PFSK-1 (cell line): ENCODE data around the gene VCL.

Experiments
- FOXP2 ChIP-seq: optimal IDR thresholded peaks from 2 replicates; pipeline ENCODE3; 2011; ENCODE audit warnings: borderline replicate concordance, control low read depth, inconsistent platforms; ENCODE audit not compliant: insufficient read depth; ENCODE audit errors: extremely low read length, extremely low read depth
- POLR2AphosphoS5 ChIP-seq: IDR thresholded peaks from 2 replicates; pipeline ENCODE4 v1.6.1; 2012; ENCODE audit warnings: low read depth, mild to moderate bottlenecking, control low read depth, low read length, moderate library complexity
- SIN3A ChIP-seq: IDR thresholded peaks from 2 replicates; pipeline ENCODE4 v1.6.1; 2012; ENCODE audit warnings: mild to moderate bottlenecking, low read length, moderate library complexity, borderline replicate concordance; ENCODE audit not compliant: insufficient read depth
- TAF1 ChIP-seq: IDR thresholded peaks from 2 replicates; pipeline ENCODE4 v1.6.1; 2012; ENCODE audit warnings: low read length, control low read depth, borderline replicate concordance; ENCODE audit not compliant: insufficient read depth
- TF ChIP-seq, protein P1 (sequence below), 2 experiments: IDR thresholded peaks; 2 replicates each; pipeline versions ENCODE4 v1.6.1 to v1.8.0; 2011 to 2012; ENCODE audit warnings: low read depth in 2 of 2, low read length in 2 of 2, control low read depth in 1 of 2, inconsistent platforms in 1 of 2, mild to moderate bottlenecking in 1 of 2, moderate library complexity in 1 of 2; ENCODE audit not compliant: insufficient read depth in 1 of 2

DNA sequence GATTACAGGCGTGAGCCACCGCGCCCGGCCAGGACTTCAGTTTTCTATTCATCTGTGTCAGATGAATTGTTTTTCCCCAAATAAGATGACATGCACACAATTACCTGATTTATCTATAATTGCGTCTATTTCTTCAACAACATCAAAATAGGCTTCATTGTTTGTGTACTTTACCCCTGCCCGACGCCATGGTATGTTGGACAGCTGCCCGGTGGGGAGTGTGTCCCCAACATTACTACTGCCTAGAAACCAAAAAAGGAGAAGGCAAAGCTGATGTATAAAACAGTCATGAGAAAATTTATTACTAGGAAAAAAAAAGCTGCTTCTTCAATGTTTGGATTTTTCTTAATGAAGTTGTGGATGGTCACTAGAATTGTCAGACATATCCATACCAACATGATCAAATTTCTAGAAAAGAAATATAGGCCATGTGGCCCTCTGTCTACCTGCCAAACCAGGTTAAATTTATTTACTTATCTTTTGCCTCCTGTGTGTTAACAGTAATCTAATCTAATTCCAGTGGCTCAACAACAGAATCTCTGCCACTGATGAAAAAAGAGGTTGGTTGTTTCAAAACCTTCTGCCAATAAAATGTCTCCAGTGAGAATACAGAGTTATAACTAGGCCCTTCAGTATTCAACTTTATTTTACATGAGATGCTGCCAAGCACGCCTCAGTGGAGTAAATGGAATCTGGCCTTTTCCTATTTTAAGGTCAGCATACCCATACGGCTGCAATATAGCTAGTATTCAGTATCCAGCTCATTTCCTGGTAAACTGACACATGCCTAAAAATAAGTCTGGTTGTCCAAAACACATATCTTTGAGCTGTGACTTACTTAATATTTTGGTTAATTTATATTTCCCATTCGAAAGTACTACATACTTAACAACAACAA, 136.3 kb downstream of the VCL start:
- TF ChIP-seq POLR2AphosphoS5 (no peak), SIN3A (no peak), TAF1 (no peak), FOXP2 (no peak)
- TF ChIP-seq, protein P1, sequence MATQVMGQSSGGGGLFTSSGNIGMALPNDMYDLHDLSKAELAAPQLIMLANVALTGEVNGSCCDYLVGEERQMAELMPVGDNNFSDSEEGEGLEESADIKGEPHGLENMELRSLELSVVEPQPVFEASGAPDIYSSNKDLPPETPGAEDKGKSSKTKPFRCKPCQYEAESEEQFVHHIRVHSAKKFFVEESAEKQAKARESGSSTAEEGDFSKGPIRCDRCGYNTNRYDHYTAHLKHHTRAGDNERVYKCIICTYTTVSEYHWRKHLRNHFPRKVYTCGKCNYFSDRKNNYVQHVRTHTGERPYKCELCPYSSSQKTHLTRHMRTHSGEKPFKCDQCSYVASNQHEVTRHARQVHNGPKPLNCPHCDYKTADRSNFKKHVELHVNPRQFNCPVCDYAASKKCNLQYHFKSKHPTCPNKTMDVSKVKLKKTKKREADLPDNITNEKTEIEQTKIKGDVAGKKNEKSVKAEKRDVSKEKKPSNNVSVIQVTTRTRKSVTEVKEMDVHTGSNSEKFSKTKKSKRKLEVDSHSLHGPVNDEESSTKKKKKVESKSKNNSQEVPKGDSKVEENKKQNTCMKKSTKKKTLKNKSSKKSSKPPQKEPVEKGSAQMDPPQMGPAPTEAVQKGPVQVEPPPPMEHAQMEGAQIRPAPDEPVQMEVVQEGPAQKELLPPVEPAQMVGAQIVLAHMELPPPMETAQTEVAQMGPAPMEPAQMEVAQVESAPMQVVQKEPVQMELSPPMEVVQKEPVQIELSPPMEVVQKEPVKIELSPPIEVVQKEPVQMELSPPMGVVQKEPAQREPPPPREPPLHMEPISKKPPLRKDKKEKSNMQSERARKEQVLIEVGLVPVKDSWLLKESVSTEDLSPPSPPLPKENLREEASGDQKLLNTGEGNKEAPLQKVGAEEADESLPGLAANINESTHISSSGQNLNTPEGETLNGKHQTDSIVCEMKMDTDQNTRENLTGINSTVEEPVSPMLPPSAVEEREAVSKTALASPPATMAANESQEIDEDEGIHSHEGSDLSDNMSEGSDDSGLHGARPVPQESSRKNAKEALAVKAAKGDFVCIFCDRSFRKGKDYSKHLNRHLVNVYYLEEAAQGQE (IDR thresholded peaks at IDR 0.05; ENCODE audit: insufficient read depth in 1 of 2, low read depth in 2 of 2, low read length in 2 of 2): no peak
